Psoas muscle (tissue), 8 donors: ENCODE results near the gene PRSS33. TPM values are rescaled to one million over a fixed set of nuclear protein-coding genes. Genes with fewer than 3 reads are reported as not detected.

ENCODE experiments used
- ATAC-seq, 4 donors: fragments of 200-7000 bp; cut with Tn5 transposase; one replicate each; pipeline ENCODE4 v1.9.1; 2020; ENCODE audit warnings: moderate library complexity in 3 of 4, mild to moderate bottlenecking in 2 of 4
- DNase-seq, 2 donors: peaks; one replicate each; pipeline ENCODE4 v3.0.0-alpha.2; 2020
- H3K27ac ChIP-seq: fragments of 200-600 bp; one replicate; pipeline ENCODE4 v1.8.0; 2022
- H3K27me3 ChIP-seq, 3 donors: fragments of 200-600 bp in 1 of 3; one replicate each; pipeline versions ENCODE4 v1.6.1 to v1.8.0; 2013 to 2022; ENCODE audit warnings: low read length in 2 of 3, mild to moderate bottlenecking in 2 of 3, moderate library complexity in 1 of 3; ENCODE audit not compliant: insufficient read depth in 3 of 3
- H3K36me3 ChIP-seq, 2 donors: fragments of 200-600 bp in 1 of 2; one replicate each; pipeline versions ENCODE4 v1.6.1 to v1.8.0; 2013 to 2022; ENCODE audit warnings: low read depth in 1 of 2, mild to moderate bottlenecking in 1 of 2, moderate library complexity in 1 of 2; ENCODE audit not compliant: insufficient read depth in 1 of 2
- H3K4me1 ChIP-seq: fragments of 200-600 bp; one replicate; pipeline ENCODE4 v1.8.0; 2022
- H3K4me3 ChIP-seq: fragments of 200-600 bp; one replicate; pipeline ENCODE4 v1.8.0; 2022; ENCODE audit warnings: mild to moderate bottlenecking
- H3K9me3 ChIP-seq: fragments of 200-600 bp; one replicate; pipeline ENCODE4 v1.8.0; 2022
- CTCF ChIP-seq: fragments of 200-600 bp; IDR thresholded peaks from one replicate; pipeline ENCODE4 v1.8.0; 2022; ENCODE audit warnings: antibody characterized with exemption
- WGBS, 3 donors: extraction: QIAGEN DNeasy Blood & Tissue Kit; methylation state at CpG; one replicate each; pipeline versions ENCODE4 v1.1.6 to v1.1.7; 2013; 5-methylcytosine and 5-hydroxymethylcytosine counted together
- intact Hi-C, 2 donors: fragments of 100-400 bp; cut with DNase I; formaldehyde crosslinking; loops; one replicate each; pipeline versions ENCODE4 v1.11.0 to v1.14.2; 2022
- polyA plus RNA-seq, 3 donors: library from polyadenylated mRNA; stranded (reverse); fragments of 200-250 nt; gene quantifications; one replicate each; pipeline ENCODE4 v1.2.3, GENCODE V29; 2013
- total RNA-seq, 4 donors: library from RNA; stranded (reverse); fragmentation: NEBNext Ultra II Directional in 2 of 4; extraction: Animal tissue kit (Norgen Biotek cat#: 25700) in 2 of 4; gene quantifications; one replicate each; pipeline versions ENCODE4 v1.2.1 to v1.2.4, GENCODE V29; 2021 to 2023
- donor health status: healthy with polysubstance abuse.
- donor health status: DM: no; HTN: no; CAD: no; lungs with moderate emphysema.
- donor health status: Bipolar disorder and iron deficiency.
- donor health status: healthy.
- donor health status: DM: yes; HTN: yes; CAD: no.
- donor health status: DM: no; HTN: no; CAD: no.
- donor health status: DM: no; HTN: no; CAD: no.
- donor health status: DM: yes; HTN: yes; CAD: no.

Gene PRSS33
- total and polyA plus RNA-seq, 7 donors = not detected

DNA sequence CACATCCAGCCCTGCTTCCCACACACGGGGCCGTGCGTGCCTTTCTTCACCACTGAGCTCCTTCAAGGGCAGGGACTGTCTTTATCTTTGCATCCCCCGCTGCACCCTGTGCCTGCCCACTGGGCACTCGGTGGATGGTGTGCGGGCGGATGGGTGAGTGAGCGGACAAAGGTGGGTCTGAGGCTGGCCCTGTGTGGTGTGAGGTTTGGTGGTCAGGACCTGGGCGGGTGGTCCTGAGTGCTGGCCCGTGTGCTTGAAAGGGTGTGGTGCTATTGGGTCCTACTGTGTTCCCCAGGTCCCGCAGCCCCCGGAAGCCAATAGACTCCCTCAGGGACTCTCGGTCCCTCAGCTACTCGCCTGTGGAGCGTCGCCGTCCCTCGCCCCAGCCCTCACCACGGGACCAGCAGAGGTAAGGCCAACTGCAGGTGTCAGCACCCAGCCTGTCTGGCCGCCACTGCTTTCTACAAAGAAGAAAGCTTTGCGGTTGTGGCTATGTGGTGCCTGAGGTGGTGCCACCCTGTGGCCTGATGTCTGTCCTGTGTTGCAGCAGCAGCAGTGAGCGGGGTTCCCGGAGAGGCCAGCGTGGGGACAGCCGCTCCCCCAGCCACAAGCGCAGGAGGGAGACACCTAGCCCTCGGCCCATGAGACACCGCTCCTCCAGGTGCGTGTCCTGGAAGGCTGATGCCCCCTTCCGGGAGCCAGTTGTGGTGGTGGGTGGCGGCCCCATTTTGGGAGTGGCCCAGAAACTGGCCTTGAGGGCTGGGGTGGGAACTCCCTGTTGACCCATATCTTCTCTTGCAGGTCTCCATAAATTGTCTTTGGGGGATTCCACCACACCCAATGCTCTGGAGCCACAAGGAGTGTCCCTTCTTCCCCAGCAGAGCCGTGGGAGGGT is 17.1 kb downstream of the PRSS33 start:
- TF ChIP-seq CTCF = no peak
- intact Hi-C loops = loop anchor here in 1 of 2 donors (2.0 kb wide), 1 partner anchor 16 kb away; no protein-coding TSS in a partner anchor
- 79 to 86% (median 82%) methylated on average over 31 to 32 of the region's 32 CpGs for WGBS, 3 donors
- Histone ChIP-seq H3K9me3 (no peaks in the 10 kb centered on the region), H3K36me3 (peaks cover 17 to 96% of the 10 kb centered on the region in 2 donors), H3K27me3 (no peaks in the 10 kb centered on the region), H3K27ac (no peak overlapping the region), H3K4me1 (peaks cover 25% of the 10 kb centered on the region), H3K4me3 (no peak overlapping the region)
- DNase-seq (peak in 1 of 2 donors; percentile 50), ATAC-seq (peak in 2 of 4 donors; percentile 1 to 3)

DNA sequence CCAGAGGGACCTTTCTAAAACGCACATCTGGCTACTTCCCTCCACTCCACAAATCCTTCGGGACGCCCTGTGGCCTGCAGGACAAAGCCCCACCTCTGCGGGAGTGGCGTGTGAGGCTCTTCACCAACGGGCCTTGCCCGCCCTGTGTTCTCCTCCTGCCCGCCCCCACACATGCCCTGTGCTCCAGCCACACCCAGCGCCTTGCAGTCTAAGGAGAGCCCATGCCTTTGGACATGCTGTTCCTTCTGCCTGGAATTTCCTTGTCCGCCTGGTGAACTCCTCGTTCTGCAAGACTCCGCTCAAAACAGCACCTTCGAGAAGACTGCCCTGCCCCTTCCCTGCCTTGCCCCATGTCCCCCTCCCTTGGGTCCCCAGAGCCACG is 17.7 kb downstream of the PRSS33 start:
- no peaks in the 10 kb centered on the region for H3K27me3 ChIP-seq
- no peak overlapping the region for H3K27ac ChIP-seq
- no peak for TF ChIP-seq CTCF
- DNase-seq (peak in 1 of 2 donors; percentile 59), ATAC-seq (peak in 2 of 4 donors; percentile 29 to 31)
- peaks cover 17 to 96% of the 10 kb centered on the region in 2 donors for H3K36me3 ChIP-seq
- H3K4me3 ChIP-seq = no peak overlapping the region
- intact Hi-C loops = loop anchor here in 1 of 2 donors (2.0 kb wide), 1 partner anchor 15 kb away; no protein-coding TSS in a partner anchor
- H3K4me1 ChIP-seq = peaks cover 20% of the 10 kb centered on the region
- no peaks in the 10 kb centered on the region for H3K9me3 ChIP-seq
- WGBS, 3 donors = 65 to 73% (median 67%) methylated on average over 13 to 14 of the region's 14 CpGs

- Histone ChIP-seq H3K4me3 (no peak overlapping the region), H3K27me3 (no peaks in the 10 kb centered on the region), H3K9me3 (no peaks in the 10 kb centered on the region), H3K36me3 (peaks cover 19 to 99% of the 10 kb centered on the region in 2 donors), H3K27ac (no peak overlapping the region), H3K4me1 (peaks cover 20% of the 10 kb centered on the region)
- DNase-seq (peak in 1 of 2 donors; percentile 58), ATAC-seq (no peak)
- WGBS, 3 donors = 79 to 82% (median 81%) methylated on average over 11 of the region's 11 CpGs
- no peak for TF ChIP-seq CTCF
- intact Hi-C loops = no loop called here
Observed at GRCh38 chr16:2769100-2769529, 18.2 kb downstream of the PRSS33 start.

DNA sequence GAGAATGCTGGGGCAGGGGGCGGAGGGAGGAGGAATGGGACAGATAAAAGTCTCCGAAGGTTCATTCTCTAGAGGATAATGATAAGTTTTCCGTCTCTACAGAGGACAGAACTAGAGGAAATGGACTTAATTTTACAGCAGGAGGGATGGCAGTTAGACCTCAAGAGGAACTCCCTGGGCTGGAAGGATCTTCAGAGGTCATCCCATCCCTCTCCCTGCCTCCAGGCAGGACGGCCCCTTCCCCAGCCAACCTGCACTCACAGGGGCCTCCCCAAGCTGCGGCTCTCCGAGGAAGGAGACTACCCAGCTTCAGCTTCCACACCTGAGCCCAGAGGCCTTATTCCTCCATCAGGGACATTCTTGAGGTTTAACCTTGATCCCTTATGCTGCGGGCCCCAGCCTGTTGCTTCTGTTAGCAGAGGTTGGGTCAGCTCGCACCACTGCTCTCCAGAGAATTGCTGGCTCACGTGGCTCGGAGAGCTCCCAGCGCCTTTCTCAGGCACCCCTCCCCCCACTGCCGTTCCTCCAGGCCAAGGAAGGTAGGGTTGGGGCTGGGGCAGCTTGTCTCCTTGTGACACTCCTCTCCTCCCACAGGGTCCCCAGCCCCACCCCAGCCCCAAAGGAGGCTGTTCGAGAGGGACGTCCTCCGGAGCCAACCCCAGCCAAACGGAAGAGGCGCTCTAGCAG is 18.8 kb downstream of the PRSS33 start:
- H3K27me3 ChIP-seq = no peaks in the 10 kb centered on the region
- H3K36me3 ChIP-seq = peaks cover 23 to 100% of the 10 kb centered on the region in 2 donors
- intact Hi-C loops = no loop called here
- no peak overlapping the region for H3K4me3 ChIP-seq
- no peaks in the 10 kb centered on the region for H3K9me3 ChIP-seq
- H3K4me1 ChIP-seq = peaks cover 20% of the 10 kb centered on the region
- ATAC-seq = no peak
- no peak for DNase-seq
- H3K27ac ChIP-seq = peak overlapping the region; percentile 60
- no peak for TF ChIP-seq CTCF
- WGBS, 3 donors = 65 to 73% (median 65%) methylated on average over 16 to 17 of the region's 17 CpGs
